ENCODE results near the gene CERT1. TPM values are rescaled to one million over a fixed set of nuclear protein-coding genes. Genes with fewer than 3 reads are reported as not detected.
A peak's percentile ranks its signal among the peaks of the same experiment; 100 is the strongest.

CERT1 gene
- total and polyA plus RNA-seq, 7 donors: 14.1 to 63.3 (median 46.6) TPM

DNA sequence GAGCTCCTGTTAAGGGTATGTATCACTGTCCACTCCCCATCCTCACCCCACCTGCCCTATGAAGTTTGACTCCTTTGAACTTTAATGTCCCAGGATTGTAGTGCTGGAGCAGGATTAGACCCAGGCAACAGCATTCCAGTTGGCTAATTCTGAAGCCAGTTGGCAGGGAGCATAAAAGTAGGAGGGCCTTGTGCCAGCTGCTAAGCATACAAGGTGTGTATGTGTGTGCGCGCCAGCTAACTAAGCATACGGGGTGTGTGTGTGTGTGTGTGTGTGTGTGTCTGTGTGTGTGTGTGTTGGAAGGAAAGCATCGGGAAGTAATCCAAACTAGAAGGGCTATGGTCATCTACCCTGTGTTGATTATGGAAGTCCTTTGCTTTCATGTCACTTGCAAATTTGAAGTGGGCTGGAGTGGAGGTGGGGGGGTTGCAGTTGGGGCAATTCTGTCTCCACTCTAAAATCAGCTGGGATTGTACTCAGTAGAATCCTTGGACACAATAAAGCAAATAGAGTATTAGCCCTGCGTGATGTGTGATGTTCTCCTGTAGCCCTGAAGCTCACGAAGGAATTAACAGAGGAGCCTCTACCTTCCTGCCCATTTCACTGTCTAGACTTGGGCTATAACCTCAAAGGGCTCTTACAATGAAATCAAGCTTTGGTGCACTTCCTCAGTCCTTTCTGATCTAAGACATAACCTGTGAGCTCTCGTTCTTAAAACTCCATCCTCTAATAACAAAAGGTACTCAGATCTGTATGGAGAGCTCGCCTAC, 147.5 kb downstream of the CERT1 start:
- intact Hi-C loops (cut with DNase I): no loop called here
- TF ChIP-seq CTCF (IDR thresholded peaks at IDR 0.05): no peak
- H3K4me1 ChIP-seq: no peaks in the 10 kb centered on the region
- H3K36me3 ChIP-seq (ENCODE audit: insufficient read depth in 1 of 2, low read depth in 1 of 2): peaks cover 10 to 33% of the 10 kb centered on the region in 2 donors
- no peak overlapping the region for H3K4me3 ChIP-seq
- ATAC-seq: peak; percentile 31 to 79 (median 59)
- no peaks in the 10 kb centered on the region for H3K9me3 ChIP-seq
- 53 to 68% (median 57%) methylated on average over 8 of the region's 8 CpGs for WGBS, 3 donors
- DNase-seq: no peak
- H3K27ac ChIP-seq: no peak overlapping the region
- H3K27me3 ChIP-seq (ENCODE audit: insufficient read depth in 3 of 3, low read length in 2 of 3): no peaks in the 10 kb centered on the region

- Histone ChIP-seq H3K36me3 (ENCODE audit: insufficient read depth in 1 of 2, low read depth in 1 of 2) (peaks cover 10 to 41% of the 10 kb centered on the region in 2 donors), H3K9me3 (no peaks in the 10 kb centered on the region), H3K4me1 (no peaks in the 10 kb centered on the region), H3K4me3 (no peak overlapping the region), H3K27ac (no peak overlapping the region), H3K27me3 (ENCODE audit: insufficient read depth in 3 of 3, low read length in 2 of 3) (no peaks in the 10 kb centered on the region)
- 27 to 46% (median 32%) methylated on average over 5 of the region's 5 CpGs for WGBS, 3 donors
- no peak for DNase-seq
- no peak for TF ChIP-seq CTCF (IDR thresholded peaks at IDR 0.05)
- ATAC-seq: no peak
- intact Hi-C loops (cut with DNase I): no loop called here
These were observed 148.3 kb downstream of the CERT1 start for GRCh38 chr5:75363111-75363510.

GRCh38 chr5:75362474-75362975, 148.9 kb downstream of the CERT1 start:
- Histone ChIP-seq H3K27me3 (ENCODE audit: insufficient read depth in 3 of 3, low read length in 2 of 3) (no peaks in the 10 kb centered on the region), H3K9me3 (no peaks in the 10 kb centered on the region), H3K36me3 (ENCODE audit: insufficient read depth in 1 of 2, low read depth in 1 of 2) (peaks cover 10 to 47% of the 10 kb centered on the region in 2 donors), H3K27ac (no peak overlapping the region), H3K4me3 (no peak overlapping the region), H3K4me1 (no peaks in the 10 kb centered on the region)
- intact Hi-C loops (cut with DNase I): no loop called here
- ATAC-seq (no peak), DNase-seq (no peak)
- 84 to 87% (median 86%) methylated on average over 4 of the region's 4 CpGs for WGBS, 3 donors
- TF ChIP-seq CTCF (IDR thresholded peaks at IDR 0.05): no peak

GRCh38 chr5:75361310-75361709, 150.1 kb downstream of the CERT1 start:
- intact Hi-C loops (cut with DNase I): no loop called here
- peaks cover 13 to 59% of the 10 kb centered on the region in 2 donors for H3K36me3 ChIP-seq (ENCODE audit: insufficient read depth in 1 of 2, low read depth in 1 of 2)

More at GRCh38 chr5:75361310-75361709, 150.1 kb downstream of the CERT1 start:
- H3K27me3 ChIP-seq (ENCODE audit: insufficient read depth in 3 of 3, low read length in 2 of 3): no peaks in the 10 kb centered on the region
- no peaks in the 10 kb centered on the region for H3K4me1 ChIP-seq
- DNase-seq (no peak), ATAC-seq (no peak)
- no peak for TF ChIP-seq CTCF (IDR thresholded peaks at IDR 0.05)
- H3K4me3 ChIP-seq: no peak overlapping the region
- H3K9me3 ChIP-seq: no peaks in the 10 kb centered on the region
- H3K27ac ChIP-seq: no peak overlapping the region
- WGBS, 3 donors: 65 to 75% (median 74%) methylated on average over 4 of the region's 4 CpGs
